AG04450 (cell line): Measurements from ENCODE around the gene GABRB2. TPM values are rescaled to one million over a fixed set of nuclear protein-coding genes. Genes with fewer than 3 reads are reported as not detected.

ENCODE experiments used
- CTCF ChIA-PET: fragments of 300-600, 350-600 bp; formaldehyde crosslinking; extraction: SDS; loops from one replicate; lab custom pipeline; 2022; ENCODE audit warnings: antibody characterized with exemption, inconsistent platforms; lab: Charles Lee
- POLR2A ChIA-PET: fragments of 350-600 bp; formaldehyde crosslinking; extraction: SDS; loops from one replicate; lab custom pipeline; 2021; ENCODE audit warnings: antibody characterized with exemption, inconsistent platforms; lab: Yijun Ruan, JAX
- DNase-seq: peaks from one replicate; pipeline ENCODE4 v3.0.0-alpha.2; 2011; ENCODE audit warnings: low read depth, low spot score
- H3K27ac ChIP-seq: one replicate; pipeline ENCODE4 v1.5.1; 2012; ENCODE audit warnings: low read depth, low read length, control low read depth
- H3K27me3 ChIP-seq: one replicate; pipeline ENCODE4 v1.6.0; 2012; ENCODE audit warnings: low read length; ENCODE audit not compliant: control insufficient read depth, insufficient read depth
- H3K4me3 ChIP-seq: 2 replicates; pipeline ENCODE4 v1.5.1; 2011; ENCODE audit warnings: mild to moderate bottlenecking, low read depth, low read length, control low read depth
- H3K9me3 ChIP-seq: 2 replicates; pipeline ENCODE4 v1.5.1; 2012; ENCODE audit warnings: low read length; ENCODE audit not compliant: control insufficient read depth, insufficient read depth
- CTCF ChIP-seq: IDR thresholded peaks from 2 replicates; pipeline ENCODE4 v1.5.1; 2011; ENCODE audit warnings: low read depth, low read length, control low read depth, inconsistent platforms
- polyA plus RNA-seq: library from polyadenylated mRNA; depleted of rRNA; stranded (reverse); fragments of >200 nt; gene quantifications from 2 replicates; pipeline ENCODE4 v1.2.3, GENCODE V29; 2011

GABRB2 gene
- polyA plus RNA-seq, 1 experiment, result not detected

DNA sequence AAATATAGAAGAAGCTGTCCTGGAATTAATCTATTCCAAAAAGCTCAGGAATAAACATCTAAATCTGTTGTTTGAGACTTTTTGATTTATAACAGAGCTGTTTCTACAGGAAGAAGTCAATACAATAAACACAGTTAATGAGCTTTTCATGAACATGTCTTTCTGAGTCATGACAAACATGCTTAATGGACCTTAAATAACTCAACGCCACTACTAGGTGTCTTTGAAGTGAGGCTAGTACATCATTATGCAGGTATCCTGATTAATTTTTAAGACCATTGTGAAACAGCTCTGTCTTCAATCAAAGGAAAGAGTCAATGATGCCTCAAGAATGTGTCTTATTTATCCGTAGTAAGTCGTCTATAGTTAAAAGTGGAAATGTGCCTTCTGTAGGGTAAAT, 131.6 kb downstream of the GABRB2 start:
- ChIA-PET CTCF (no interaction called here), POLR2A (no interaction called here)
- H3K4me3 ChIP-seq, result no peak overlapping the region
- no peak for TF ChIP-seq CTCF
- no peaks in the 10 kb centered on the region for H3K27me3 ChIP-seq
- no peak overlapping the region for H3K27ac ChIP-seq
- no peak for DNase-seq
- peaks cover 8% of the 10 kb centered on the region for H3K9me3 ChIP-seq

DNA sequence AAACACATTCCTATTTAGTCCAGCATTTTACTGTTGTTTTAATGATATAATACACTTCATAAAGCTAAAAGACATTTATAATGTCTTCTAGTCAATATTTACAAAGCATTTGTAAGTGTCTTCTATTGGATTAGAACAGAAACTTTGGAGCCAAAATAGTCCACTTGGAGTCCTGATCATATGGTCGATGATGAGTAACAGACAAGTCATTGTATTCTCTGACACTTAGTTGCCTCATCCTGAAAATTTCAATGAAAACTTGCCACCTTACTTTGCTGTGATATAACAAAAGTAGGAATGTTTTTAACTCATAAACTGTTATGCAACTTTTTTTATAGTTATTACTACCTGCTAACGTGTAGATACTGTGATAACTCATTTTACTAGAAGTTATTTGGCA, 132.5 kb downstream of the GABRB2 start:
- TF ChIP-seq CTCF, result no peak
- Histone ChIP-seq H3K27ac (no peak overlapping the region), H3K4me3 (no peak overlapping the region), H3K9me3 (peaks cover 8% of the 10 kb centered on the region), H3K27me3 (no peaks in the 10 kb centered on the region)
- ChIA-PET POLR2A (no interaction called here), CTCF (interaction anchor here (0.6 kb wide), 1 partner anchor 15 kb away, joined by 7 read pairs; no protein-coding TSS in a partner anchor)
- no peak for DNase-seq

DNA sequence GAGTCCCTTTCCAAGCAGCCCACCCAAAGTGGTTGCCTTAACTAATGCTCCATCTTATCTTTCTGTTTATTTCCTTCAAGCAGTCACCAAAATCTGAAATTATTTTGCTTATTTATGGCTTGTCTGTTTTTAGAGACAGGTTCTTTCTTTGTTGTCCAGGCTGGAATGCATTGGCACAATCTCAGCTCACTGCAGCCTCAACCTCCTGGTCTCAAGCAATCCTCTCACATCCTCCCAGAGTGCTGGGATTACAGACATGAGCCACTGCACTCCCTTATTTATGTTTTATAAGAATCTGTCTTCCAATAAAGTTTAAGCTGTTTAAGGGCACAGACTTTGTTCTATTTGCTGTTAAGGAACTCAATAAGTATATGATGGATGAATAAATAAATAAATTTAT, 133.7 kb downstream of the GABRB2 start:
- ChIA-PET POLR2A (no interaction called here), CTCF (no interaction called here)
- no peak overlapping the region for H3K27ac ChIP-seq
- no peak overlapping the region for H3K4me3 ChIP-seq
- TF ChIP-seq CTCF, result no peak
- peaks cover 5% of the 10 kb centered on the region for H3K9me3 ChIP-seq
- no peaks in the 10 kb centered on the region for H3K27me3 ChIP-seq
- no peak for DNase-seq

- no peaks in the 10 kb centered on the region for H3K27me3 ChIP-seq
- peaks cover 5% of the 10 kb centered on the region; the same call in 1 of the 2 replicates for H3K9me3 ChIP-seq
- no peak overlapping the region for H3K27ac ChIP-seq
- POLR2A ChIA-PET, result no interaction called here
- TF ChIP-seq CTCF, result no peak
- CTCF ChIA-PET, result no interaction called here
- DNase-seq, result no peak
- H3K4me3 ChIP-seq, result no peak overlapping the region
These were observed 135.4 kb downstream of the GABRB2 start for GRCh38 chr5:161411156-161411555.

- ChIA-PET CTCF (no interaction called here), POLR2A (no interaction called here)
- H3K27ac ChIP-seq, result no peak overlapping the region
- H3K4me3 ChIP-seq, result no peak overlapping the region
- DNase-seq, result no peak
- no peaks in the 10 kb centered on the region for H3K27me3 ChIP-seq
- H3K9me3 ChIP-seq, result peaks cover 2% of the 10 kb centered on the region; the same call in 1 of the 2 replicates
- TF ChIP-seq CTCF, result no peak
These were observed 135.9 kb downstream of the GABRB2 start for GRCh38 chr5:161410640-161411039.
